Keratinocyte (primary cell): Measurements from ENCODE around the gene GHRH.

ENCODE experiments used
- EZH2 ChIP-seq: IDR thresholded peaks from one replicate; pipeline ENCODE4 v1.6.1; 2012; ENCODE audit warnings: inconsistent platforms, mild to moderate bottlenecking, low read length, moderate library complexity
- TF ChIP-seq, protein P1 (sequence below), 3 experiments: IDR thresholded peaks in 1 of 3; conservative IDR thresholded peaks in 1 of 3; optimal IDR thresholded peaks in 1 of 3; 2 replicates in 2 of 3; 3 replicates in 1 of 3; pipeline versions ENCODE3 to v1.5.1; 2011; ENCODE audit warnings: low read length in 3 of 3, mild to moderate bottlenecking in 3 of 3, moderate library complexity in 2 of 3, control low read depth in 1 of 3, inconsistent platforms in 1 of 3; ENCODE audit not compliant: insufficient read depth in 2 of 3; ENCODE audit errors: extremely low read depth in 1 of 3

- TF ChIP-seq, protein P1, sequence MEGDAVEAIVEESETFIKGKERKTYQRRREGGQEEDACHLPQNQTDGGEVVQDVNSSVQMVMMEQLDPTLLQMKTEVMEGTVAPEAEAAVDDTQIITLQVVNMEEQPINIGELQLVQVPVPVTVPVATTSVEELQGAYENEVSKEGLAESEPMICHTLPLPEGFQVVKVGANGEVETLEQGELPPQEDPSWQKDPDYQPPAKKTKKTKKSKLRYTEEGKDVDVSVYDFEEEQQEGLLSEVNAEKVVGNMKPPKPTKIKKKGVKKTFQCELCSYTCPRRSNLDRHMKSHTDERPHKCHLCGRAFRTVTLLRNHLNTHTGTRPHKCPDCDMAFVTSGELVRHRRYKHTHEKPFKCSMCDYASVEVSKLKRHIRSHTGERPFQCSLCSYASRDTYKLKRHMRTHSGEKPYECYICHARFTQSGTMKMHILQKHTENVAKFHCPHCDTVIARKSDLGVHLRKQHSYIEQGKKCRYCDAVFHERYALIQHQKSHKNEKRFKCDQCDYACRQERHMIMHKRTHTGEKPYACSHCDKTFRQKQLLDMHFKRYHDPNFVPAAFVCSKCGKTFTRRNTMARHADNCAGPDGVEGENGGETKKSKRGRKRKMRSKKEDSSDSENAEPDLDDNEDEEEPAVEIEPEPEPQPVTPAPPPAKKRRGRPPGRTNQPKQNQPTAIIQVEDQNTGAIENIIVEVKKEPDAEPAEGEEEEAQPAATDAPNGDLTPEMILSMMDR (optimal IDR thresholded peaks at IDR 0.05 in 1 of 3, IDR thresholded peaks at IDR 0.05 in 1 of 3, conservative IDR thresholded peaks at IDR 0.05 in 1 of 3; ENCODE audit: extremely low read depth in 1 of 3, insufficient read depth in 2 of 3, low read length in 3 of 3): no peak
- no peak for TF ChIP-seq EZH2
Measured at GRCh38 chr20:37291724-37292126, 30.1 kb upstream of the GHRH start.
